HG02852 (cell line): ENCODE measurements around the gene FRMD4A.
"Not testable (repeated sequence)": the region's sequence is repeated elsewhere in the genome, so short reads cannot be mapped to it uniquely, and the experiment has no call there.

Experiments
- ATAC-seq: cut with Tn5 transposase; IDR thresholded peaks from one replicate; pipeline ENCODE4 v1.9.1; 2021; ENCODE audit warnings: mild to moderate bottlenecking, moderate library complexity; ENCODE audit not compliant: unreplicated experiment

FRMD4A gene

DNA sequence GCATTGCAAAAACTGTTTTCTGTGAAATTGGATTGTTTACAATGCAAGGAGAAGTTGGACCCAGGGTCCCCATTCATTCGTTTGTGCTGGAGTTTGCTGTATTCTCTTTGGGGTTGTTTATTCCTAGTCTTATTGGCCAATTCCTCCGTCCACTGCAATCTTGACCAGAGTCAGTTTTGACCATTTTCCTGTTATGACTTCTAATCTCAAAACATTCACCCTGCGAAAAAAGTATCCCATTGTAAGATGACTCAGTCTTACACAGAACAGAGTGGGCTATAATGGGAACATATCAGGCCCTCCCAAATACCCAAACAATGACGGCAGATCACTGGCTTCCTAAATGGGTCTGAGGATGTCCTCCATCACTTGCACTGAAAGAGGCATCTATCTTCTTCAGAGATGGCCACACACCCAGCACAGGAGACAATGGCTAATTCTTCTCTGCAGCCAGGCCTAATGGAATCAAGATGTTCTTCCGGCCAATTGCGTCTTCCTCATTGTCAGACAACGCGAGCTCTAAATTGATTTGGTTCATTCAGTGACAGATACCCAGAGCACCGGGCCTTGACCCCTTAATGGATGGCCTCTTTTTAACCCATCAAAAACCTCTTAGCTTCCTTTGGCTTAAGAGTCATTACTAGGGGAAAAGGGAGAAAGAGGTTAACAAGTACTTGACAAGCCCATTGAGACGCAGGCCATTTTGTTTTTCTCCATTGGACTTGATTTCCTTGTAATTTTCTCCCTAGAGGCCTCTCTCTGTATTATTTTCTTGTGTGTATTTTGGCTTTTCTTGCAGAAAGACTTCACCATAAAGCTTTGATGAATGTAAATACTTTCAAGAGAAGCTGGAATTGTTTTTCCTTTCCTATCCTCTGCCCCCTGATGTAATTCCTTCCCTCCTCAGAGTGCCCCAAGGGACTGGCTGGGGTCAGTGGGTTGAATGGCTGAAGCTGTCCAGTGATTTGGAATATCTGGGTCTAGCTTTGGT, 614.3 kb downstream of the FRMD4A start:
- no peak for ATAC-seq

DNA sequence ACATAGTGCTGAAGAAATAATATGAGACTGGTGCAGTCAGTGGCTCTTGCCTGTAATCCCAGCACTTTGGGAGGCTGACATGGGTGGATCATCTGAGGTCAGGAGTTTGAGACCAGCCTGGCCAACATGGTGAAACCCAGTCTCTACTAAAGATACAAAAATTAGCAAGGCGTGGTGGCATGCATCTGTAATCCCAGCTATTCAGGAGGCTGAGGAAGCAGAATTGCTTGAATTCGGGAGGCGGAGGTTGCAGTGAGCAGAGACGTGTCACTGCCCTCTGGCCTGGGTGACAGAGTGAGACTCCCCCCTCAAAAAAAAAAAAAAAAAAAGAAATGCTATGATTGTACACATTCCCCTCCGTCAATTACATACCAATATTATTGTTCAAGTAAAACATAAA, 615.1 kb downstream of the FRMD4A start:
- not testable (repeated sequence) for ATAC-seq

GRCh38 chr10:13715100-13715499, 615.6 kb downstream of the FRMD4A start:
- no peak for ATAC-seq

GRCh38 chr10:13712837-13713581, 617.7 kb downstream of the FRMD4A start:
- ATAC-seq, result peak; percentile 83

DNA sequence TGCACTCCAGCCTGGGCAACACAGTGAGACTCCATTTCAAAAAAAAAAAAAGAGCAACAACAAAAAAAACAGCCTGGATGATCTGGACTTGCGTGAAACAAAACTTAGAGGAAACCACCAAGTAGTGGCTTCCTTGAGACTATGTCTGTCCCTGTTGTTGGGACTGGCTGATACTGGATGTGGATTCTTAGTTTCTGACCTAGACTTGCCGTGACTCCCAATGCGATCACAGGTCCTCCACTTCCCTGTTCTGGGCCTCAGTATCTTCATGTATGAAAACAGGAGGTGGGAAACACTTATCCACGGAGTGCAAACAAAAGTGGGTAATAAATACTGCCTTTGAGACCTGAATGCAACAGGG, 618.3 kb downstream of the FRMD4A start:
- ATAC-seq, result no peak

DNA sequence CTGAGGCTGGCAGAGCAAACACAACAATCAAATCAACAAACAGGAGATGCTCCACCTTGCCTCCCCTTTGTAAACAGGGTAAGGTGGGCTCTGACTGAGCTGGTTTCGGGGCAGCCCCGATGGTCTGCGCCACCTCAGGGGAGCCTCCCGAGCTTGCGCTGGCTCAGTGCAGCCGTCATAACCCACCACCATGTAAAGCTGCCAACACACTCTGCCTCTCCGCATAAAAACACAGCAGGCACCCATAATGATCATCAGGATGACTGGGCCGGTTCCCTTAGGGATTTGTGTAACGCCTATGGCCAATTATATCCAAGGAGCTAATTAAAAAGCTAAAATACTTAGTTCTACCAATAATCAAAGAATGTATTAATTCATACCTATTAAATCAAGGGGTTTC, 619.4 kb downstream of the FRMD4A start:
- no peak for ATAC-seq

GRCh38 chr10:13709931-13710650, 620.6 kb downstream of the FRMD4A start:
- ATAC-seq, result no peak

GRCh38 chr10:13708256-13708990, 622.3 kb downstream of the FRMD4A start:
- no peak for ATAC-seq

DNA sequence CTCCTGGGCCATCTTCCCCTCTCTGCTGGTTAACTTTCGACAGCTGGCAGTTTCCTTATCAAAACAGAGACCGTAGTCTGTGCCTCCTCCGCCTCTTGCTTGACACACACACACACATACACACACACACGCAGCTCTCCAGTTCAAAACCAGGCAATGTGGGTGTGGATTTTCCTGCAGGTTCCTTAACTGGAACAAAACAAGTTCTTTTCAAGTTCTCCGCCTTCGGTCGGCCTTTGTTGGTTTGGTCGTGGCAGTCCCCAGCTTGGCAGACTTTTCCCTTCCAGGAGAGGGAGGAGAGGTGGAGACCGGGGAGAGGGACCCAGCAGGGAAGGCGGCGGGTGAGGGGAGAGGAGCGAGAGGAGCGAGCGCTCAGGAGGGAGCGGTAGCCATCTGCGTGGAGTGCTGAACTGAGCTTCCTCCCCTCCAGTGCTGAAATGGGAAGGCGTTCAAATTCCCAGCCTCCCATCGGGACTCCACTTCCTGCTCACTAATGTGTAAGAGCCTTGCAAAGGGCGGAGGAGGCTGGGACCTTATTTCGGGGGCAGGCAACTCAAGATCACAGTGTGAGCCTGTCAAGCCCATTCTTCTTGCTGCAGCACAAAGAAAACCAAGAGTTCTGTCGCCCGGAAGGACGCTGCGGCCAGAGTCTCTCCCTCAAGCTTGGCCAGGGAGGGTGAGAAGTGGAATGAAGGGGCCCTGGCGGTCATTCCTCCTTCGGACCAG, 623.4 kb downstream of the FRMD4A start:
- peak; percentile 52 for ATAC-seq

- ATAC-seq, result no peak
Observed at GRCh38 chr10:13706604-13707003, 624.1 kb downstream of the FRMD4A start.

DNA sequence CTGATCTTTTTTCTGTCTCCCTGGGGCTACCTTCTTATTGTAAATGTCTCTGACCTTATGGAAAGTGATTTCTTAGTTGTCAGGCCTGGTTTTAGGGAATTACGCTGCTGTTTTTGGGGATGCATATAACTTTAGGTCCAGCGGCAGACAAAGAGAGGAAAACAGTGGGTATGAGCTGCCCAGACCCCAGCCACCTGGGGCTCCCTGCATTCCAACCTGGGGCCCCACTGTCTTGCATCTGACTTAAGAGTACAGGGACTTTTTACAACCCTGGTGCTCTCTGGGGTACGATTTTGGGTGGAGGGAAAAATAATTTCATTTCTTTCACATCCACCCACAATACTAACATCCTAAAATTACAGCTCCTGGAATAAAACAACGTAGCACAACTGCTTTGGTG, 624.5 kb downstream of the FRMD4A start:
- no peak for ATAC-seq

- no peak for ATAC-seq
Observed at GRCh38 chr10:13705526-13706174, 625.1 kb downstream of the FRMD4A start.

- no peak for ATAC-seq
Observed at GRCh38 chr10:13704964-13705363, 625.8 kb downstream of the FRMD4A start.

DNA sequence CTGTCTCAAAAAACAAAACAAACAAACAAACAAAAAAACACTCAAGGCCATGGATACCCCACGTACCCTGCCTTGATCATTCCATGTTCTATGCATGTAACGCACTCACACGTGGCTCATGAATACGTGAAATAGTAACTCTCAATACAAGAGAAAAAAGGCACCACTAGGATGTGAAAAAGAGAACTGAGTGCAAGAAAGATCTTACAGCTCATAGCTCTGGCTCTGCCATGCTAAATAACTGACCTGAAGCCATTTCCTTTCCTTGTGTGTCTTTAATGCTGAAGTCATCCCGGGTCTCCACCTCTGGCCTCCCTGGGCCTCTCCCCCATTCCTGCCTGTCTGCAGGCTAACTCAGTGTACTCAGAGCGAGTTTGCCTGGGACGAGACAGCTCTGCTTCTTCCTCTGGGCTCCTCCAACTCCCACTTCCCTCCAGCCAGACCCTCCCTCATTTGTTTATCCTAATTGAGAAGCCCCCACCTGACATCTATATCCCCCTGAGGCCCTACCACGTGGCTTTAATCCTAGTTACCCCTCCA, 626.7 kb downstream of the FRMD4A start:
- no peak for ATAC-seq

GRCh38 chr10:13703101-13703818, 627.5 kb downstream of the FRMD4A start:
- no peak for ATAC-seq

DNA sequence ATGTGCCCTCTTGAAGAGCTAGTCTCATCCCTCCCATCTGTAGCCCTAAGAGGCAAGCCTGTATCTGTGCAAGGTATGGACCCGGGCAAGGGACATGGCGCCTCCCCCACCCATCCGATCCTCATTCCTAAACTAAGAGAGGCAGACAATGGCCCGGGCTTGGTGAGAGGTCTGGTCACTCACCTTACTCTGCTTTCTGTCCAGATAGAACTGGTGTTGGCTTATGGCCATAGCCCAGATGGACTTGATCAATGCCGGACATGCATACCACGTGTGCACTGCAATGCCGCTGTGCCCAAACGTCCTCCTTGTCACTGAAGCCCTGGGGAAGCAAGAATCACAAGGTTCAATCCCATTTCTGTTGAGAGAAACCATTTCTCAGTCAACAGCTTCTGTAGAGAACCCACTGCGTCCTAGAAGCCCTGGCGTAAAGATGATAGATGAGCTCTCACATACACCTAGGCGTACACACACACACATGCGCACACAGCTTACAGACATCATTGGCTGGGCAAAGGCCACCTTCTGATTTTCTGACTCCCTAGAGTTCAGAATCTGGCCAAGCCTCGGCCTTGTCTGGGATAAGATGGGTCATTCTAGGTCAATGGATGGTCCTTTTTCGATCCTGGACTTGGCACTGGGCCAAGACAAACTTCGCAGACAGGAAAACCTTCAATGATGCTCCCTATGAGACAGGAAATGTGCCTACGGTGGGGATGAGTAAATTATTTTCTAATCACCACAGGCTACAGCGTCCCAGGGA, 629.4 kb downstream of the FRMD4A start:
- no peak for ATAC-seq

GRCh38 chr10:13700473-13701144, 630.1 kb downstream of the FRMD4A start:
- no peak for ATAC-seq
